SK-N-SH (cell line): ENCODE measurements around the gene LDAF1. TPM values are rescaled to one million over a fixed set of nuclear protein-coding genes. Genes with fewer than 3 reads are reported as not detected.

Source experiments
- CTCF ChIA-PET: fragments of 300-600, 350-600 bp; formaldehyde crosslinking; extraction: SDS; loops from one replicate; lab custom pipeline; 2021; lab: Yijun Ruan, JAX
- POLR2A ChIA-PET: fragments of 350-600 bp; sonication (Branson Sonifier 250); formaldehyde crosslinking; extraction: SDS; loops from one replicate; lab custom pipeline; 2020; ENCODE audit warnings: antibody characterized with exemption, inconsistent platforms; lab: Yijun Ruan, JAX
- DNase-seq: peaks from one replicate; pipeline ENCODE4 v3.0.0; 2012
- H2AFZ ChIP-seq: fragments of 200-600 bp; sonication (generic); 2 replicates; pipeline ENCODE4 v1.8.1; 2016; ENCODE audit warnings: antibody characterized with exemption, mild to moderate bottlenecking, low read depth
- H3F3A ChIP-seq: fragments of 200-600 bp; sonication (generic); replicated peaks from 2 replicates; pipeline ENCODE3; 2016; ENCODE audit warnings: antibody characterized with exemption, mild to moderate bottlenecking; ENCODE audit not compliant: insufficient read depth
- H3K27ac ChIP-seq, 2 experiments: fragments of 200-500 bp in 1 of 2; fragments of 200-600 bp in 1 of 2; sonication (Bioruptor generic) in 1 of 2; sonication (generic), shearing (Covaris generic) in 1 of 2; 2 replicates each; pipeline versions ENCODE4 v1.5.1 to v1.6.1; 2014 to 2016; ENCODE audit warnings: low read depth in 2 of 2, inconsistent platforms in 1 of 2, low read length in 1 of 2, mild to moderate bottlenecking in 1 of 2, mixed read lengths in 1 of 2
- H3K27me3 ChIP-seq: fragments of 200-600 bp; sonication (generic), shearing (Covaris generic); 2 replicates; pipeline ENCODE4 v1.6.1; 2016; ENCODE audit warnings: mixed run types; ENCODE audit not compliant: insufficient read depth
- H3K36me3 ChIP-seq, 2 experiments: fragments of 200-500 bp in 1 of 2; fragments of 200-600 bp in 1 of 2; sonication (Bioruptor generic) in 1 of 2; sonication (generic) in 1 of 2; replicated peaks in 1 of 2; 2 replicates each; pipeline versions ENCODE3 to v1.5.1; 2014 to 2016; ENCODE audit warnings: low read length in 1 of 2, mild to moderate bottlenecking in 1 of 2; ENCODE audit not compliant: insufficient read depth in 2 of 2, control insufficient read depth in 1 of 2
- H3K4me1 ChIP-seq, 2 experiments: fragments of 200-500 bp in 1 of 2; fragments of 200-600 bp in 1 of 2; sonication (Bioruptor generic) in 1 of 2; sonication (generic), shearing (Covaris generic) in 1 of 2; 2 replicates each; pipeline versions ENCODE4 v1.5.1 to v1.6.1; 2014 to 2016; ENCODE audit warnings: low read depth in 1 of 2, low read length in 1 of 2, mixed run types in 1 of 2; ENCODE audit not compliant: insufficient read depth in 2 of 2, control insufficient read depth in 1 of 2
- H3K4me2 ChIP-seq: fragments of 200-600 bp; sonication (generic), shearing (Covaris generic); 2 replicates; pipeline ENCODE4 v1.6.1; 2017; ENCODE audit warnings: mixed run types
- H3K4me3 ChIP-seq, 2 experiments: fragments of 200-500 bp in 1 of 2; fragments of 200-600 bp in 1 of 2; sonication (Bioruptor generic) in 1 of 2; sonication (generic), shearing (Covaris generic) in 1 of 2; 2 replicates each; pipeline versions ENCODE4 v1.5.1 to v1.8.1; 2014 to 2016; ENCODE audit warnings: low read depth in 2 of 2, inconsistent platforms in 1 of 2, low read length in 1 of 2, mild to moderate bottlenecking in 1 of 2, mixed read lengths in 1 of 2, moderate library complexity in 1 of 2
- H3K79me2 ChIP-seq: fragments of 200-600 bp; sonication (generic); 2 replicates; pipeline ENCODE4 v1.8.1; 2017; ENCODE audit warnings: mild to moderate bottlenecking; ENCODE audit not compliant: insufficient read depth
- H3K9ac ChIP-seq: fragments of 200-600 bp; sonication (generic); 2 replicates; pipeline ENCODE4 v1.6.1; 2017; ENCODE audit warnings: mixed run types
- H3K9me2 ChIP-seq: fragments of 200-600 bp; sonication (generic); 2 replicates; pipeline ENCODE4 v1.6.1; 2017; ENCODE audit warnings: mixed run types
- H3K9me3 ChIP-seq: fragments of 200-600 bp; sonication (generic); 2 replicates; pipeline ENCODE4 v1.6.1; 2017; ENCODE audit warnings: mixed run types, mild to moderate bottlenecking, moderate library complexity
- H4K20me1 ChIP-seq: fragments of 200-600 bp; sonication (generic); 2 replicates; pipeline ENCODE4 v1.6.1; 2017; ENCODE audit warnings: mild to moderate bottlenecking, mixed run types; ENCODE audit not compliant: insufficient read depth
- ELF1 ChIP-seq: IDR thresholded peaks from 2 replicates; pipeline ENCODE4 v1.4.0; 2012
- EZH2phosphoT487 ChIP-seq: fragments of 200-600 bp; sonication (generic); IDR thresholded peaks from 2 replicates; pipeline ENCODE4 v1.6.1; 2017; ENCODE audit warnings: low read depth, mixed run types, mild to moderate bottlenecking, antibody characterized with exemption, moderate library complexity, borderline replicate concordance
- FOXJ3 ChIP-seq: sonication (generic); formaldehyde crosslinking; IDR thresholded peaks from 2 replicates; pipeline ENCODE4 v1.5.1; 2020; ENCODE audit warnings: mild to moderate bottlenecking, missing genetic modification reagents
- FOXM1 ChIP-seq: IDR thresholded peaks from 2 replicates; pipeline ENCODE4 v1.4.0; 2012; ENCODE audit warnings: low read depth, mild to moderate bottlenecking
- GABPA ChIP-seq: IDR thresholded peaks from 2 replicates; pipeline ENCODE4 v1.4.0; 2012; ENCODE audit warnings: low read depth, mild to moderate bottlenecking
- IRF3 ChIP-seq: fragments of 150-350 bp; IDR thresholded peaks from 2 replicates; pipeline ENCODE4 v1.6.1; 2016; ENCODE audit warnings: mild to moderate bottlenecking, low read depth, low read length
- JUND ChIP-seq: IDR thresholded peaks from 2 replicates; pipeline ENCODE4 v1.4.0; 2012
- MAX ChIP-seq: IDR thresholded peaks from 2 replicates; pipeline ENCODE4 v1.4.0; 2012; ENCODE audit warnings: low read depth
- MEF2A ChIP-seq: IDR thresholded peaks from 2 replicates; pipeline ENCODE4 v1.4.0; 2012; ENCODE audit warnings: low read depth, borderline replicate concordance
- NFIC ChIP-seq: IDR thresholded peaks from 2 replicates; pipeline ENCODE4 v1.4.0; 2012; ENCODE audit warnings: borderline replicate concordance
- RAD21 ChIP-seq: IDR thresholded peaks from 2 replicates; pipeline ENCODE4 v1.6.1; 2012; ENCODE audit warnings: mild to moderate bottlenecking, low read length
- RCOR1 ChIP-seq: fragments of 150-350 bp; IDR thresholded peaks from 2 replicates; pipeline ENCODE4 v1.6.1; 2017; ENCODE audit warnings: antibody characterized with exemption, low read length
- REST ChIP-seq: IDR thresholded peaks from 2 replicates; pipeline ENCODE4 v1.6.1; 2012; ENCODE audit warnings: mild to moderate bottlenecking, low read depth, low read length, moderate library complexity
- SIN3A ChIP-seq: IDR thresholded peaks from 2 replicates; pipeline ENCODE4 v1.6.1; 2012; ENCODE audit warnings: low read depth, mild to moderate bottlenecking, low read length, moderate library complexity, borderline replicate concordance
- TCF12 ChIP-seq: IDR thresholded peaks from 2 replicates; pipeline ENCODE4 v1.4.0; 2012
- TEAD4 ChIP-seq: IDR thresholded peaks from 2 replicates; pipeline ENCODE4 v1.4.0; 2012; ENCODE audit warnings: mild to moderate bottlenecking, borderline replicate concordance; ENCODE audit not compliant: insufficient read depth
- USF1 ChIP-seq: IDR thresholded peaks from 2 replicates; pipeline ENCODE4 v1.4.0; 2012; ENCODE audit warnings: low read depth, borderline replicate concordance
- WGBS: methylation state at CpG from one replicate; pipeline ENCODE4 v1.1.6; 2017; ENCODE audit warnings: low lambda C conversion rate; 5-methylcytosine and 5-hydroxymethylcytosine counted together
- polyA plus RNA-seq, 3 experiments: library from polyadenylated mRNA; depleted of rRNA; stranded (reverse); fragments of >200 nt; gene quantifications; 2 replicates each; pipeline ENCODE4 v1.2.3, GENCODE V29; 2012
- TF ChIP-seq, protein P1 (sequence below): fragments of 150-350 bp; IDR thresholded peaks from 2 replicates; pipeline ENCODE4 v1.6.1; 2017; ENCODE audit warnings: antibody characterized with exemption, low read length, low read depth, borderline replicate concordance
- TF ChIP-seq, protein P2 (sequence below): fragments of 200-600 bp; sonication (generic); IDR thresholded peaks from 2 replicates; pipeline ENCODE4 v1.6.1; 2017; ENCODE audit warnings: antibody characterized with exemption, mild to moderate bottlenecking, moderate library complexity

The LDAF1 gene
- polyA plus RNA-seq, 1 of the 3 experiments (the other 2 are of a cell fraction), result 10.0 TPM

- no peaks in the 10 kb centered on the region for H3K4me1 ChIP-seq
- ChIA-PET CTCF (interaction anchor here (0.6 kb wide), 1 partner anchor 35 kb away, joined by 3 read pairs; no protein-coding TSS in a partner anchor), POLR2A (no interaction called here)
- no peak overlapping the region for H3K27ac ChIP-seq
- H3K4me2 ChIP-seq, result no peak overlapping the region
- no peaks in the 10 kb centered on the region for H3K79me2 ChIP-seq
- H3K9me3 ChIP-seq, result no peaks in the 10 kb centered on the region
- no peaks in the 10 kb centered on the region for H3K9me2 ChIP-seq
- no peak overlapping the region for H3K9ac ChIP-seq
- no peak for DNase-seq
- no peak overlapping the region for H2AFZ ChIP-seq
- peaks cover 4% of the 10 kb centered on the region; the same call in 1 of the 2 replicates for H3K27me3 ChIP-seq
- no peaks in the 10 kb centered on the region for H4K20me1 ChIP-seq
- TF ChIP-seq USF1 (no peak), SIN3A (no peak), REST (no peak), JUND (no peak), ELF1 (no peak), FOXJ3 (CRISPR knock-in tag) (no peak)
- TF ChIP-seq, protein P1, sequence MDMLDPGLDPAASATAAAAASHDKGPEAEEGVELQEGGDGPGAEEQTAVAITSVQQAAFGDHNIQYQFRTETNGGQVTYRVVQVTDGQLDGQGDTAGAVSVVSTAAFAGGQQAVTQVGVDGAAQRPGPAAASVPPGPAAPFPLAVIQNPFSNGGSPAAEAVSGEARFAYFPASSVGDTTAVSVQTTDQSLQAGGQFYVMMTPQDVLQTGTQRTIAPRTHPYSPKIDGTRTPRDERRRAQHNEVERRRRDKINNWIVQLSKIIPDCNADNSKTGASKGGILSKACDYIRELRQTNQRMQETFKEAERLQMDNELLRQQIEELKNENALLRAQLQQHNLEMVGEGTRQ, result no peak
- TF ChIP-seq, all 33 proteins: peak for 0
- no peak overlapping the region for H3K4me3 ChIP-seq
- no peaks in the 10 kb centered on the region for H3F3A ChIP-seq
- H3K36me3 ChIP-seq, result no peaks in the 10 kb centered on the region
- WGBS, result 55% methylated on average over 9 of the region's 9 CpGs
Measured at GRCh38 chr16:21223787-21224186, 65.3 kb downstream of the LDAF1 start.

DNA sequence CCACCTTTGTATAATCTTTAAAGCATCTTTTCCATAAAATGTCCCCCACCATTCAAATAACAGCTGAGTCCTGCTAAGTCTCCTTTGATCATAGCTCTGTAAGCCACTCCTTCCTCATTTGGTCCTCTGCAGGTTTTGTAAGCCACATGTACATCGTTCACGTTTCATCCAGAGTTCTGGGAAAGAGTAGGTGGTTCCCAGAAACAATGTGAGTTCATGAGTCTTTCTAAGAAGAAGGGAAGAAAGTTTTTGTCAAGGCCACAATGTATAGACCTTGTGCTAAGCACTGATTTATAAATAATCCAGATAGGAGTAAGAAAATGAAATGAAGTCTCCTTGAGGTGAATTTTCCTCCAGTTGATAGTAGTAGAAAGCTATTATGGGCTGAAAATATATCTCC lies 66.3 kb downstream of the LDAF1 start:
- no peaks in the 10 kb centered on the region for H3K36me3 ChIP-seq
- H2AFZ ChIP-seq, result no peak overlapping the region
- peaks cover 4% of the 10 kb centered on the region; the same call in 1 of the 2 replicates for H3K27me3 ChIP-seq
- H3K79me2 ChIP-seq, result no peaks in the 10 kb centered on the region
- no peak overlapping the region for H3K4me2 ChIP-seq
- H3K9ac ChIP-seq, result no peak overlapping the region
- H3K4me3 ChIP-seq, result no peak overlapping the region
- no peaks in the 10 kb centered on the region for H3F3A ChIP-seq
- H3K9me3 ChIP-seq, result no peaks in the 10 kb centered on the region
- ChIA-PET CTCF (no interaction called here), POLR2A (no interaction called here)
- no peaks in the 10 kb centered on the region for H3K4me1 ChIP-seq
- no peaks in the 10 kb centered on the region for H3K9me2 ChIP-seq
- 50% methylated on average over 2 of the region's 2 CpGs for WGBS
- DNase-seq, result no peak
- no peaks in the 10 kb centered on the region for H4K20me1 ChIP-seq
- no peak overlapping the region for H3K27ac ChIP-seq
- TF ChIP-seq GABPA (no peak), RAD21 (no peak), EZH2phosphoT487 (no peak), TCF12 (no peak), NFIC (no peak), FOXJ3 (CRISPR knock-in tag) (no peak), RCOR1 (no peak), ELF1 (no peak), MEF2A (no peak), IRF3 (no peak), JUND (no peak), MAX (no peak), FOXM1 (no peak), TEAD4 (no peak)
- TF ChIP-seq, protein P2, sequence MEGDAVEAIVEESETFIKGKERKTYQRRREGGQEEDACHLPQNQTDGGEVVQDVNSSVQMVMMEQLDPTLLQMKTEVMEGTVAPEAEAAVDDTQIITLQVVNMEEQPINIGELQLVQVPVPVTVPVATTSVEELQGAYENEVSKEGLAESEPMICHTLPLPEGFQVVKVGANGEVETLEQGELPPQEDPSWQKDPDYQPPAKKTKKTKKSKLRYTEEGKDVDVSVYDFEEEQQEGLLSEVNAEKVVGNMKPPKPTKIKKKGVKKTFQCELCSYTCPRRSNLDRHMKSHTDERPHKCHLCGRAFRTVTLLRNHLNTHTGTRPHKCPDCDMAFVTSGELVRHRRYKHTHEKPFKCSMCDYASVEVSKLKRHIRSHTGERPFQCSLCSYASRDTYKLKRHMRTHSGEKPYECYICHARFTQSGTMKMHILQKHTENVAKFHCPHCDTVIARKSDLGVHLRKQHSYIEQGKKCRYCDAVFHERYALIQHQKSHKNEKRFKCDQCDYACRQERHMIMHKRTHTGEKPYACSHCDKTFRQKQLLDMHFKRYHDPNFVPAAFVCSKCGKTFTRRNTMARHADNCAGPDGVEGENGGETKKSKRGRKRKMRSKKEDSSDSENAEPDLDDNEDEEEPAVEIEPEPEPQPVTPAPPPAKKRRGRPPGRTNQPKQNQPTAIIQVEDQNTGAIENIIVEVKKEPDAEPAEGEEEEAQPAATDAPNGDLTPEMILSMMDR, result no peak
- TF ChIP-seq, protein P1, result no peak
